Stimulated activated CD8-positive, alpha-beta memory T cell treated with anti-CD3 and anti-CD28 coated beads, Interleukin-12 subunit alpha, Interleukin-12 subunit beta, amount 100 ng/mL, for 1 hour (primary cell): ENCODE results near the gene PTPN14.

Experiments used
- DNase-seq: peaks from one replicate; pipeline ENCODE4 v3.0.0-alpha.2; 2020; ENCODE audit warnings: low read depth

PTPN14 gene

GRCh38 chr1:214305164-214305751 is 246.1 kb downstream of the PTPN14 start:
- DNase-seq, result no peak

- DNase-seq, result no peak
Observed at GRCh38 chr1:214303141-214303930, 248.1 kb downstream of the PTPN14 start.

- no peak for DNase-seq
Observed at GRCh38 chr1:214301526-214301925, 249.9 kb downstream of the PTPN14 start.

- no peak for DNase-seq
Observed at GRCh38 chr1:214300149-214300780, 251.1 kb downstream of the PTPN14 start.
